Dermis blood vessel endothelial cell (primary cell): Measurements from ENCODE around the gene CTSD. TPM values are rescaled to one million over a fixed set of nuclear protein-coding genes. Genes with fewer than 3 reads are reported as not detected.

Experiments used
- DNase-seq: peaks from one replicate; pipeline ENCODE4 v3.0.0; 2010
- total RNA-seq: library from RNA; depleted of rRNA; stranded (reverse); fragments of >200 nt; gene quantifications from 2 replicates; pipeline ENCODE4 v1.2.3, GENCODE V29; 2014

Gene CTSD
- total RNA-seq, 1 donor from 2014 or later = 383 TPM

DNA sequence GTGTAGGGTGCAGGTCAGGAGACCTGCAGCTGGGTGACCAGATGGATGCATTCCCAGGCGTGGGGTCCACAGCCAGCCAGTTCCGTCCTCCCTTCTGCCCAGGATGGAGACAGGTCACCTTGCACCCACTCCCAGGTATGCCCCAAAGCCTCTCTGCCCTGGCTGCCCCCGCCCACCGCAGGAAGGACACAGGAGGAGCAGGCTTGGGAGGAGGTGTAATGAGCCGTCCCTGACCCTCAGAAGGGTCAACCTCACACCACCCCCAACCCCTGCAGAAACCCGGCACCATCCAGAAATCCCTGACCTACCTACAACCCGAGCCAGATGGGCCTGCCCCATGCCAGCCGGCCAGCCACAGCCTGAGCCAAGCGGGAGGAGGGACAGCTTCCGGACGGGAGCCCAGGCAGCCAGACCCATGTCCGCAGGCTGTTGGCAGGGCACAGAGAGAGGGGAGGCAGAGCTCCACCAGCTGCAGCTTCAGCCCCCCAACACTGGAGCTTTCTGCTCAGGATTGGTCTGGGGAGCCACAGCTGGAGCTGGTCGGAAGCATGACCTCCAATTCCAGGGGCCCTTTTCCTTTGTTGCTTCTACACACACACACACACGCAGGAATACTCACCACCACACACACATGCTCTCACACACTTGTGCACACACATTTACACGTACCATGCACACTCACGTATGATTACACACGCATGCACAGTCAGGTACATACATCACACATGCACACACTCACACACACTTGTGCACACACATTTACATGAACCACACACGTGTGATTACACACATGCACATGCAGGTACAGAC lies 18.6 kb downstream of the CTSD start:
- DNase-seq = no peak

DNA sequence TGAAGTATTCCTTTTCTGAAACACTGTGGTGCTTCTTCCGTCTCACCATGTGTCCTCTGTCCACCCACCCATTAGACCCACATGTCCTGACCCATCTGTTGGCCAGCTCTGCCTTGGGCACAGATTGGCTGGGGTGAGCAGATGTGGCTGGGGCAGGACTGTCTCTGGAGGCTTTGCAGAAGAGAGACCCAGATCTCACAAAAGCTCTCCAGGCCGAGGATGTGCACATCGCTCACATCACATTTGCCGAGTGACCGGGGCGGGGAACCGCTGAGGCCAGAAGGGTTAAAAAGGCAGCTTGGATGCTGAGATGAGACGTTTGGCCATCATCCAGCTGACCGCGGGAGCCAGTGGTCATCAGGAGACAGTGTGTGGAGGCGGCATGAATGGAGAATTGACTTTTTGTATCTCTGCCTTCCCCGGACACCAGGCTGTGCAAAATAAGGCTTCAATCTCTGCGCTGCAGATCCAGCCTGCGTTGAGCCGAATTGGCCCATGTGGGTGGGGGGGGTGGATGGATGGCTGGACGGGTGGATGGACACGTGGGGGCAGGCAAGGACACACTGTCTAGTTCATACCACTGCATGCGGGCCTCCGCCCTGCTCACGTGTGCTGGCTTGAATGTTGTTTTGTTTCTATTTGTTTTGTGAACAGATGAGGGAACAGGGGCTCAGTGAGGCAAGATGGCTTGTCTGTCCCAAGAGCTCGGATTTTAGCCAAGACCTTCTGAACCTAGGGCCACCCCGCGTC lies 19.4 kb downstream of the CTSD start:
- DNase-seq = no peak

- no peak for DNase-seq
Observed at GRCh38 chr11:1743585-1744136, 20.1 kb downstream of the CTSD start.

DNA sequence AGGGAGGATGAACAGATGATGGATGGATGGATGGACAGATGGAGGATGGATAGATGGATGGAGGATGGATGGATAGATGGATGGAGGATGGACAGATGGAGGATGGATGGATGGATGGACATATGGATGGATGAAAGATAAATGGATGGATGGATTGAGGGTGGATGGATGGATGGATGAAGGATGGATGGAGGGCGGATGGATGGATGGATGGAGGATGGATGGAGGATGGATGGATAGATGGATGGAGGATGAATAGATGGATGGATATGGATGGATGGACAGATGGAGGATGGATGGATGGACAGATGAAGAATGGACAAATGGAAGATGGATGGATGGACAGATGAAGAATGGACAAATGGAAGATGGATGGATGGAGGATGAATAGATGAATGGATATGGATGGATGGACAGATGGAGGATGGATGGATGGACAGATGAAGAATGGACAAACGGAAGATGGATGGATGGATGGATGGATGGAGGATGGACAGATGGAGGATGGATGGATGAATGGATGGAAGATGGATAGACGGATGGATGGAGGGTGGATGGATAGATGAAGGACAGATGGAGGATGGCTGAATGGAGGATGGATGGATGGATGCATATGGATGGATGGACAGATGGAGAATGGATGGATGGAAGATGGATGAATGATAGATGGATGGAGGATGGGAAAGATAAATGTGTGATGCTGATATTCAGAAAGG lies 20.7 kb downstream of the CTSD start:
- no peak for DNase-seq

GRCh38 chr11:1742371-1742770 lies 21.4 kb downstream of the CTSD start:
- no peak for DNase-seq

DNA sequence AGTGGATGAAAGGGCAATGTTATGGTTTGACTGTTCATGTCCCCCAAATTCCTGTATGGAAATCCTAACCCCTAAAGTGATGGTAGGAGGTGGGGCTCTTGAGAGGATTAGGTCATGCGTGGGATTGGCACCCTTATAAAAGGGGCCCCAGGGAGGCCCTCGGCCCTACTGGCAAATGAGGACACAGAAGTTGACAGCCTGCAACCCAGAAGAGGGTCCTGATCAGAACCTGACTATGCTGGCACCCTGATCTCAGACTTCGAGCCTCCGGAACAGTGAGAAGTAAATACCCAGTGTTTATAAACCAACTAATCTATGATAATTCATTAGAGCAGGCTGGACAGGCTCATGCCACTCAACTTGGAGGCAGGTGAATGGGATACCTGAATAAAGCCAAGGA lies 22.0 kb downstream of the CTSD start:
- DNase-seq = no peak

DNA sequence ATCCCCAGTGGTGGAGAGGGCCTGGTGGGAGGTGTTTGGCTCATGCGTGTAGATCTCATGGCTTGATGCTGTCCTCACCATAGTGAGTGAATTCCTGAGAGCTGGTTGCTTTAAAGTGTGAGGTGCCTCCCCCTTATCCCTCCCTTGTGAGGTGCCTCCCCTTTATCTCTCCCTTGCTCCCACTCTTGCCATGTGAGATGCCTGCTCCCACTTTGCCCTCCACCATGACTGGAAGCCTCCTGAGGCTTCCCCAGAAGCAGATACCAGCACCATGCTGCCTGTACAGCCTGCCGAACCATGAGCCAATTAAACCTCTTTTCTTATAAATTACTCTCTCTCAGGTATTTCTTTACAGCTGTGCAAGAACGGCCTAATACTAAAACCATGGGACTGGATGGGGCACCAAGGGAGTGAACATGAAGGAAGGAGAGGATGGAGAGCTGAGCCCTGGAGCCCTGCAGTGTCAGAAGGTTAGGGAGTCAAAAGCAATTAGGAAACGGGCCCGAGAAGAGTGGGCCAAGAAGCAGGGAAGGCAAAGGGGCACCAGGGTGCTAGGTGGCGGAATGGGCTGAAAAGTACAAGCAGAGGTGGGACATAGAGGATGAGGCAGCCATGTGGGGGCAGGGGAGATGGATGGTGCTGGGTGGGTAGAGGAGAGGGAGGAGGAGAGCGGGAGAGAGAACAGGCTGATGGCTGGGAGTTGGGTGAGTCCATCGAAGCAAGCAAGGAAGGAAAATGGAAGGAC lies 22.8 kb downstream of the CTSD start:
- DNase-seq = no peak

DNA sequence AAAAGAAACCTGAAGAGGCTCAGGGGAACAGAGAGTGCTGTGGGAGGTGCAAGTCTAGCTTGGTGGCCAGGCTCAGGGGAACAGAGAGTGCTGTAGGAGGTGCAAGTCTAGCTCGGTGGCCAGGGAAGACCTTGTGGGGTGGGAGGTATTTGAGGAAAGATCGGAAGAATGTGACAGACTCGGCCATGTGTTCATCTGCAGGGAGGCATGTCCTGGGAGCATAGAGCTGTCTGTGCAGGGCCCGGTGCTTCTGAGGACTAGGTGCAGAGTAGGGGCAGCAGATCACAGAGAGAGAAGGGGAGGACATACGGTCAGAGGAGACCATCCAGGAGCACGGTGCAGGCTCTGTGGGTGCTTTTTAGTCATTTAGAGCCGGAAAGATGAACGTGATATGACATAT lies 24.2 kb downstream of the CTSD start:
- DNase-seq = no peak

- DNase-seq = no peak
Observed at GRCh38 chr11:1738380-1738779, 25.3 kb downstream of the CTSD start.

GRCh38 chr11:1737080-1737757 lies 26.5 kb downstream of the CTSD start:
- DNase-seq = no peak

GRCh38 chr11:1736447-1736992 lies 27.2 kb downstream of the CTSD start:
- no peak for DNase-seq

DNA sequence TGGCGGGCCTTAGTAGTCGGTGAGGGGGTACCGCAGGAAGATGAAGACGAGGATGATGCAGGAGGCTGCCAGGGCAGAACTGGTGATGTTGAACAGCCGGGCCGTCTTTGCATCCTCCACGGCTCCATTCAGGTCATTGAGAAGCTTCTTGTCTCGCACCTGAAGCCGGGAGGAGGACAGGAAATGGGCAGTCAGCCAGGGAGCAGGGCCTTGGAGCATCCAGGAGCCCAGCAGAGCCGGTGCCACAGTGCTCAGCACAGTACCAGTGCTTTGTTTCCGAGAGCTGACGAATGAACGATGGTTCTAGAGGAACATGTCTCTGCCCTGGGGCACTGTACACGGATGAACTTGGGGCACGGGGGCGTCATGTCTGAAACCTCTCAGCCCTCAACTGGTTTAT lies 28.5 kb downstream of the CTSD start:
- no peak for DNase-seq

- no peak for DNase-seq
Observed at GRCh38 chr11:1734641-1735081, 29.1 kb downstream of the CTSD start.

DNA sequence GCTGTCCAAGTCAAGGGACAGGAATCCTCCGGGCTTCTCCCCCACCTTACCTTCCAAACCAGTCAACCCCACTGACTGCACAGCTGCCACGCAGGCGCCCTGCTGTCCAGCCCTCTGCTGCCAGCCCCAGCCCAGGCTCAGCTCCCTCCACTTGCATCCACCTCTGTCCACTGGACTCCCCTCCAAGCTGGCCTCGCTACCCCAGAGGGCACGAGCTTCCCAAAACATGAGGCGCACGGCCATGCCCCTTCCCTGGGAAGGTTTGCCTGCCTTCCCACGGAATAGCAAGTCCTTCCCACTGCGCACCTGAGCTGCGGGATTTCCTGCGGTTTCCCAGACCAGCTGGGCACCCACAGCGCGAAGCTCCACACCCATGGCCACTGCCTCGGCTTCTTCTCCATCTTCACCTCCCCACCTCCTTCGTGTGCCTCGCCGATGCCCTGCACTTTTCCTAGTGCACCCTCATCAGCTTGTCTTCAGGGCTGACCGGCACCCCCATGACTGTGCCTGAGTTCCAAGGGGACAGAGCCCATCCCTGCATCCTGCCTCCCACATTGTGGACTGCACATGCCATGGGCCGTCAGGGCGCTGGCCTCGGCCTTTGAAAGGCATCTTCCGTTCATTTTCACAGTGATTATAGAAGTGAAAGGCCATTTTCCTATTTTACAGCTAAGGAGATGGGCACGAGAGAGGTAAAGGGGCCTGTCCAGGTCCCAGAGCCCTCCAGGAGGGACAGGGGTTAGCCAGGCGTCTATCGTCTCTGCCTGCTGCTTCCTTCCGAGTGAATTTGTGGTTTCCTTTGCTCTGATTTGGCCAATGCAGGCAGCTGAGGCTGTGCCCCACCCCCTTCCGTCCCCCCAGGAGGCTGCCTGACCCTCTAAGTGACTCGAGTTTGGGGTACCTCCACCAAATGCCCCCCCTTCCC lies 29.7 kb downstream of the CTSD start:
- no peak for DNase-seq

DNA sequence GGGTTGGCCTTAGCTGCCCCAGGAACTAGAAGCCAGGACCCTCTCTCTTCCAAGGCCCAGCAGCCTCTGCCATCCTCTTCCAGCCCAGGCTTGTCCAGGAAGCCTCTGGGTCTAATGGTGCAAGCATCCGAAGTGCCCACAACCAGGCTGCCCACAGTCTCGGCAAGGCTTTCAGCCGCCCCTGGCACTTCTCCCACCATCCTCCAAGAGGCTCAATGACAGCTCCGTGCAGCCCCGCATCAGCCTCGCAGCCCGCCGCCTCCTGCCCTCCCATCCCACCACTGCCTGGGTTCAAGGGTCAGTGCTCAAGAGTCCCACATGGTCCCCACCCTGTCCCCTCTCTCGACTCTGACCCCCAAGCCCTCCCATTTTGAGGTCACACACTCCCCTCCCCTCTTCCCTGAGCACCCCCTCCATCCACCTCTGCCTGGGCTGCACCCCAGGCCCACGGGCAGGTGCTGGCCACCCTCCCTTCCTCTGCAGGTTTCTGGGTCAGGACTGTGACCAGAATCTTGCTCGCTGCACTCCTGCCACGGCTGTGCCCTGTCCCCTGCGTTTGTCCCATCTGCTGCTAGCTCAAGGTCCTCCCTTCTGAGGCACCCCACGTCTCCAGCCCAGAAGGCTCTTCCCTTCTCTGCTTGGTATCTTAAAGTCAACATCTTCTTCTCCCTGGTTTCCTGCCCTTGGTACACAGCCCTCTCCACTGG lies 30.6 kb downstream of the CTSD start:
- DNase-seq = no peak

- no peak for DNase-seq
Observed at GRCh38 chr11:1732418-1733008, 31.2 kb downstream of the CTSD start.

- DNase-seq = no peak
Observed at GRCh38 chr11:1731451-1732059, 32.2 kb downstream of the CTSD start.

DNA sequence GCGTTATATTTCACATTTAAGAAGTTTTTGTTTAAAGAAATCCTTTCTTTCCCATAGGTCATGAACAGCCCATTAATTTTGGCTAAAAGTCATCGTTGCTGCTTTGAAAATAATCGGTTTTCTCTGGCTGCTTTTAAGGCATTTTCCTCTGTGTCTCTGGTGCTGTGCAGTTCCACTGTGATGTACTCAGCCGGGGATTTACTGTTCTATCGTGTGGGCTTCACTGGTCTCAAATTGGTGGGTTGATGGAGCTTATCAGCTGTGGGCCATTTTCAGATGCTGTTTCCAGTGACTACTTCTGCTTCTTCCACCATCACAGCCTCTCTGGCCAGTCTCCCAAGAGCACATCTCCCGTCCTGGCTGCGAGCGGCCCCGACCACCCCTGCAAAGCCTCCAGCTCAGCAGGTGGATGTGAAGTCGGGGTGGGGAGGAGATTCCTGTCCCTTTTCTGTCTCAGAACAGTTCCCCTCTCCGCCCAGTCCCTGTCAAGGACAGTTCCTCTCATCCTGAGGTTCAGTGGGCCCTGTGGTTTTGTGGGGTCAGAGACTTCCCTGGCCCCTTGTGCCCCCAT lies 33.6 kb downstream of the CTSD start:
- no peak for DNase-seq

DNA sequence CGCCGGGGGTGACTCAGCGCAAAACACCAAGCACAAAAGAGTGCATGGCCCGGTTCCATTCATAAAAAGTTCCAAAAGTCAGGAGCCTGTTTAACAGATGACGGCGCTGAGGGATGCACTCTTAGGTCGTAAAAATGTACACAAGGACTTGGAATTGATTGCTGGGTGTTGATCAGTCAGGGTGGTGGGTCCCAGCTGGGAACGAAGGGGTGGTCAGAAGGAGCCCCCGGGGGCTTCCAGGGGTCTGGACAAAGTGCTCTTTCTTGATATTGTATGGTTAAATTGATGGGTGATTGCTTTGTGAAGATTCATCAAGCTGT lies 34.1 kb downstream of the CTSD start:
- no peak for DNase-seq
